HL-60 (cell line): ENCODE results near the gene FNDC5.

Experiments
- DNase-seq, 2 experiments: peaks; one replicate each; pipeline ENCODE4 v3.0.0-alpha.2; 2010 to 2020; ENCODE audit warnings: low read depth in 1 of 2, low spot score in 1 of 2
- H3K27ac ChIP-seq: fragments of 250-450 bp; sonication (Bioruptor Pico); replicated peaks from 2 replicates; pipeline ENCODE4 v1.5.1; 2020; ENCODE audit warnings: mild to moderate bottlenecking, moderate library complexity
- H3K27me3 ChIP-seq: fragments of 250-450 bp; sonication (Bioruptor Pico); 2 replicates; pipeline ENCODE4 v1.5.1; 2021; ENCODE audit warnings: mild to moderate bottlenecking, moderate library complexity; ENCODE audit not compliant: insufficient read depth, poor library complexity, severe bottlenecking
- H3K4me3 ChIP-seq: replicated peaks from 2 replicates; pipeline ENCODE4 v1.5.1; 2011; ENCODE audit warnings: mild to moderate bottlenecking, control low read depth, low read length; ENCODE audit not compliant: insufficient read depth
- GABPA ChIP-seq: IDR thresholded peaks from 2 replicates; pipeline ENCODE4 v1.6.1; 2012; ENCODE audit warnings: low read depth
- POLR2AphosphoS5 ChIP-seq: IDR thresholded peaks from 2 replicates; pipeline ENCODE4 v1.6.1; 2012; ENCODE audit warnings: low read depth
- SPI1 ChIP-seq: IDR thresholded peaks from 2 replicates; pipeline ENCODE4 v1.6.1; 2012; ENCODE audit warnings: low read depth, mild to moderate bottlenecking, borderline replicate concordance
- TF ChIP-seq, protein P1 (sequence below): IDR thresholded peaks from one replicate; pipeline ENCODE4 v1.5.1; 2011; ENCODE audit warnings: low read length, control low read depth, inconsistent platforms; ENCODE audit not compliant: insufficient read depth
- TF ChIP-seq, protein P2 (sequence below): IDR thresholded peaks from 2 replicates; pipeline ENCODE4 v1.6.1; 2012; ENCODE audit warnings: low read depth; ENCODE audit not compliant: insufficient replicate concordance

The FNDC5 gene

DNA sequence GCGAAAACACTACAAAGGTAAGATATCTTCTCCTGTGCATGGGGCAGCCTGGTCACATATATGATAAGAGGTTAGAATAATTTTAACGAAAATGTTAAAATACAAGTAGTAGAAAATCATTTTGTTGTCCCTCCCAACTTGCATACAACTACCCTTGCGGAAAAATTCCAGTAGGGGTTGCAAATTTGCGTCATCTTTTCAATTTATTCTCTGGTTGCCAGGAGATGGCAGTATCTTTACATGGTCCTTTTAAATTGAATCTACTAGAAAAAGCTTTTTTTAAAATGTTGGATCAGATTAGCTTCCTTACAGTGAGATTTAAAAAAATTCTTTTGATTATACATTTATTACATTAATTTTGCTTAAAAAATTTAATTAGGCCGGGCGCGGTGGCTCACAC, 42.4 kb downstream of the FNDC5 start:
- H3K27ac ChIP-seq: no peak overlapping the region
- DNase-seq: no peak
- no peaks in the 10 kb centered on the region for H3K27me3 ChIP-seq
- TF ChIP-seq GABPA: no peak
- TF ChIP-seq POLR2AphosphoS5: no peak
- no peak overlapping the region for H3K4me3 ChIP-seq

DNA sequence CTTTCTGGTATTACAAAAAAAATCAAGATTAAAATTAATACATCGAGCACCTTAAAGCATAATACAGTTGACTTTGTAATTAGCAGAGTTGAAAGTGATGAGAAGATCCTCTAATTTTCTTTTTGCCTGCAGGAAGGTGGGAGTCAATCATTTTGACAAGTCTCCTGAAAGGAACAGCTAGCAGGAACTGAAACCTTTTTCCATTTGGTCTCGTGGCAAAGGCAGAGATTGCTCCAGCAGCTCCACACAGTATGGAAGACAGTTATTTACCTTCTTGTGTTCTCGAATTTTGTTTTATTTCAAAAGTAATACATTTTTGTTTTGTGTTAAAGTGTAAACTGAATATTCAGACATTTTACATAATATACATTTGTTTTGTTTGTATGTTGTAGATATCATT, 45.5 kb downstream of the FNDC5 start:
- no peaks in the 10 kb centered on the region for H3K27me3 ChIP-seq
- TF ChIP-seq GABPA: no peak
- H3K4me3 ChIP-seq: no peak overlapping the region
- no peak for DNase-seq
- no peak overlapping the region for H3K27ac ChIP-seq

DNA sequence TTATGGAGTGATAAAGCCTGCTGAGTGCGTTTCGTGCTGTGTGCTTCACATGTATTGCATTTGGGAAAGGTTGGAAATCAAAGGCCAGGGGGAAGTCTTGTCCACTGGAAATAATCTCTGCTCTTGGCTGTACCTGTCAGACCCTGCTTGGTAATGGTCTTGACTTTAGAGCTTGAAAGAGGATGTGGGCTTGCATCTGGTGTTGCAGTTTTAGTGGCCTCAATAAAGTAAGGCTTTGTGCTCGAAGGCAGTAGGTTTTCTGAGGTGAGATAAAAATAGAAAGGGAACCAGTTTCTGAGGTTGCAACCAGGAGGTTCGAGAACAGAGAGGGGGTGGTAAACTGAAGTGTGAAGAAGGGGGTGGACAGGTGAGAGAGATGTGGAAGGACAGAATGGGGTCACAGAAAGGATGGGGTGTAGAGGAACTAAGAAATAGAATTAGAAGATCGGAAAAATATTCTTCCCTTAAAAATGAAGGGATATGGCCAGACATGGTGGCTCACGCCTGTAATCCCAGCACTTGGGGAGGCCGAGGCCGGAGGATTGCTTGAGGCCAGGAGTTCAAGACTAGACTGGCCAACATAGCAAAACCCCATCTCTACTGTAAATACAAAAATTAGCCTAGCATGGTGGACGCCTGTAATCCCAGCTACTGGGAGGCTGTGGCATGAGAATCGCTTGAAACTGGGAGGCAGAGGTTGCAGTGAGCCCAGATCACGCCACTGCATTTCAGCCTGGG, 51.7 kb downstream of the FNDC5 start:
- H3K27ac ChIP-seq: peak overlapping the region; percentile 94
- peak overlapping the region; percentile 90 for H3K4me3 ChIP-seq

DNA sequence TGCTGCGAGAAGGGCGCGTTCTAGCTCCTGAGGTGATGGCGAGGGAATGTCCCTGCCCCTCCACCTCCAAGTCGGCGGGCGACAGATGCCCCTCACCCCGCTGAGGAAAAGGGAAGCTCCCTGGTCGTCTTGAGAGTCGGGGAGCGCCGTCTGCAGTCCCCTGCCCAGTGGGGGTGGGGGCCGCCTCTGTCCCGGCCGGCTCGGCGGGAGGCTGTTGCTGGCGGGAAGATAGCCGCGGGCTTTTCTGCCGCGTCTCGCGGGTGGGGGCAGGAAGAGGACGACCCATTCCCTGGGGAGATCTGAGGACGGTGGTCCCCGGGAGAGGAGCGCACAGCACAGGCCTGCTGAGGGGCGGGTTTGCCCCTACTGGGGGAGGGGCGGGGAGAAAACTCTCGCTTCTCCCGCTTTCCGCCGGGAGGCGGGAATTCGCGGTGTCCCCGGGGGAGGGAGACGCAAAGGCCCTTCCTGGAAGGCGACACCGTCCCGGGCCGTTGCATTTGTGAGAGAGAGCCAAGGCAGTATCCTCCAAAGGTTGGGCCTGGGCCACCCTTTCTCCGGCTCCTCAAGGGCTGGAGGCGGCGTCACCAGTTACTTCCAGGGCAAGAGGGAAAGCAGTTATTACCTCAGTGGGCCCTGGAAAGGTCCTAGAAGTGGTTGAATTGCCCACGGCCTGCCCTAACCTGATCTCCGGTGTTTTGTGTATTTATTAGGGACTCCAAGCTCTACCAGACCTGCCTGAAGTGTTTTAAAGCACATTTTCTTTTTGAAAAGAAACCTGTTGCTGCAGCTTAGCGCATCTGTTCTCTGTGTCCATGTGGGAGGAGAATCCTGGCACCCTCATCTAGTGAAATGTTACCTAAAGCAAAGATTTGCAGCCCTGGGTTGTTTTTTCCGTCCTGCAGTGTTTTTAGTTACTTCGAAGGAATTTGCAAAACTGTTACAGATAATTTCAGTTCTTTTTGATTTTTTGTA, 52.6 kb downstream of the FNDC5 start:
- peak overlapping the region; percentile 90 for H3K4me3 ChIP-seq
- H3K27me3 ChIP-seq: no peaks in the 10 kb centered on the region
- peak overlapping the region; percentile 94 for H3K27ac ChIP-seq
- TF ChIP-seq, protein P1, sequence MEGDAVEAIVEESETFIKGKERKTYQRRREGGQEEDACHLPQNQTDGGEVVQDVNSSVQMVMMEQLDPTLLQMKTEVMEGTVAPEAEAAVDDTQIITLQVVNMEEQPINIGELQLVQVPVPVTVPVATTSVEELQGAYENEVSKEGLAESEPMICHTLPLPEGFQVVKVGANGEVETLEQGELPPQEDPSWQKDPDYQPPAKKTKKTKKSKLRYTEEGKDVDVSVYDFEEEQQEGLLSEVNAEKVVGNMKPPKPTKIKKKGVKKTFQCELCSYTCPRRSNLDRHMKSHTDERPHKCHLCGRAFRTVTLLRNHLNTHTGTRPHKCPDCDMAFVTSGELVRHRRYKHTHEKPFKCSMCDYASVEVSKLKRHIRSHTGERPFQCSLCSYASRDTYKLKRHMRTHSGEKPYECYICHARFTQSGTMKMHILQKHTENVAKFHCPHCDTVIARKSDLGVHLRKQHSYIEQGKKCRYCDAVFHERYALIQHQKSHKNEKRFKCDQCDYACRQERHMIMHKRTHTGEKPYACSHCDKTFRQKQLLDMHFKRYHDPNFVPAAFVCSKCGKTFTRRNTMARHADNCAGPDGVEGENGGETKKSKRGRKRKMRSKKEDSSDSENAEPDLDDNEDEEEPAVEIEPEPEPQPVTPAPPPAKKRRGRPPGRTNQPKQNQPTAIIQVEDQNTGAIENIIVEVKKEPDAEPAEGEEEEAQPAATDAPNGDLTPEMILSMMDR: no peak
- TF ChIP-seq POLR2AphosphoS5 (peak; percentile 0), SPI1 (no peak)
- peak in 1 of 2 experiments; percentile 75 for DNase-seq

More for the DNA sequence above, 51.7 kb downstream of the FNDC5 start:
- TF ChIP-seq SPI1 (peak; percentile 61; the same call in 1 of the 2 replicates), GABPA (0 out of 2 replicates have a peak, but pooled peaks have one; percentile 9)
- TF ChIP-seq, protein P2, sequence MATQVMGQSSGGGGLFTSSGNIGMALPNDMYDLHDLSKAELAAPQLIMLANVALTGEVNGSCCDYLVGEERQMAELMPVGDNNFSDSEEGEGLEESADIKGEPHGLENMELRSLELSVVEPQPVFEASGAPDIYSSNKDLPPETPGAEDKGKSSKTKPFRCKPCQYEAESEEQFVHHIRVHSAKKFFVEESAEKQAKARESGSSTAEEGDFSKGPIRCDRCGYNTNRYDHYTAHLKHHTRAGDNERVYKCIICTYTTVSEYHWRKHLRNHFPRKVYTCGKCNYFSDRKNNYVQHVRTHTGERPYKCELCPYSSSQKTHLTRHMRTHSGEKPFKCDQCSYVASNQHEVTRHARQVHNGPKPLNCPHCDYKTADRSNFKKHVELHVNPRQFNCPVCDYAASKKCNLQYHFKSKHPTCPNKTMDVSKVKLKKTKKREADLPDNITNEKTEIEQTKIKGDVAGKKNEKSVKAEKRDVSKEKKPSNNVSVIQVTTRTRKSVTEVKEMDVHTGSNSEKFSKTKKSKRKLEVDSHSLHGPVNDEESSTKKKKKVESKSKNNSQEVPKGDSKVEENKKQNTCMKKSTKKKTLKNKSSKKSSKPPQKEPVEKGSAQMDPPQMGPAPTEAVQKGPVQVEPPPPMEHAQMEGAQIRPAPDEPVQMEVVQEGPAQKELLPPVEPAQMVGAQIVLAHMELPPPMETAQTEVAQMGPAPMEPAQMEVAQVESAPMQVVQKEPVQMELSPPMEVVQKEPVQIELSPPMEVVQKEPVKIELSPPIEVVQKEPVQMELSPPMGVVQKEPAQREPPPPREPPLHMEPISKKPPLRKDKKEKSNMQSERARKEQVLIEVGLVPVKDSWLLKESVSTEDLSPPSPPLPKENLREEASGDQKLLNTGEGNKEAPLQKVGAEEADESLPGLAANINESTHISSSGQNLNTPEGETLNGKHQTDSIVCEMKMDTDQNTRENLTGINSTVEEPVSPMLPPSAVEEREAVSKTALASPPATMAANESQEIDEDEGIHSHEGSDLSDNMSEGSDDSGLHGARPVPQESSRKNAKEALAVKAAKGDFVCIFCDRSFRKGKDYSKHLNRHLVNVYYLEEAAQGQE: no peak
- H3K27me3 ChIP-seq: no peaks in the 10 kb centered on the region
- DNase-seq: peak; percentile 70 to 75

DNA sequence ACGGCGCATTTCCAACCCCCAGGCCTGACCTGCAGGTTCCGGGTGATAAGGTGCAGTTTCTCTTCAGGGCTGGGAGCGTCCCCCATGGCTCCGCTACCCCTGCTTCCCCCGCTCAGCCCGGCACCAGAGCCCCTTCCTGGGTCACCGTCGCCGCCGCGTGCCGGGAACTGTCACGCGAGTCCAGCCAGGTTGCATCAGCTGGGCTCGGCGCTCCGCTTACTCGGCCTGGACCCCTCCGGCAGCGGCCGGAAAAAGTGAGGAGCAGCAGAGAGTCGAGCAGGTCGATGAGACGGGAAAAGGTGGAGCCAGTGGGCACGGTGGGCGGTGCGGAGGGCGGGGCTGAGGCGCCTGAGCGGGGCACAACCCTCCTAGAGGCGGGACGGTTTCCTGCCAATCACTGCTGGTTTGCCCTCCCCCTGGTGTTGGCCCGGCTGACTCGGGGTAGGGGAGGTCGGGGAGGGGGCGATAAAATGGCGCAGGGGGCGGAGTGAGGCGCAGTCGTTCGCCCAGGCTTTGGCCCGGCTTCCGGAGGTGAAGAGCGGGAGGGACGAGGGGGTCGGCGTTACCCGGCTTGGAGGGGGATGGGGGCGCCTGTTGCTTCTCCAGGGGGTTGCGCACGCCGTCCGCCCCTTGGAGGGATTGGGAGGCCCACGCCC, 53.4 kb downstream of the FNDC5 start, which contains the start of the genes S100PBP and YARS1:
Gene S100PBP, plus strand, starts transcription at position 495 of the 656 bp plus-strand sequence. CDS start 8,447 bp downstream, outside the sequence.
Gene YARS1, minus strand, starts transcription at position 200 of the 656 bp plus-strand sequence. Its CDS starts 114 bp downstream, at position 86.
- Histone ChIP-seq H3K4me3 (peak within 1 kb of the TSS; percentile 90), H3K27ac (peak within 1 kb of the TSS; percentile 94), H3K27me3 (no peaks in the 10 kb centered on the region)
- TF ChIP-seq, protein P1: no peak
- peak; percentile 92 for TF ChIP-seq POLR2AphosphoS5
- TF ChIP-seq GABPA: no peak; the same call in 1 of the 2 replicates
- TF ChIP-seq, protein P2: peak; percentile 38
- peak; percentile 4; the same call in 1 of the 2 replicates for TF ChIP-seq SPI1
- DNase-seq: peak; percentile 98 to 100
